Fibroblast of lung (primary cell): ENCODE data around the gene GRAMD1A. TPM values are rescaled to one million over a fixed set of nuclear protein-coding genes. Genes with fewer than 3 reads are reported as not detected.

ENCODE experiments used
- DNase-seq, 2 donors: peaks; one replicate each; pipeline versions ENCODE4 v3.0.0 to v3.0.0-alpha.2; 2010; ENCODE audit warnings: low read depth in 2 of 2
- H2AFZ ChIP-seq: 2 replicates; pipeline ENCODE4 v1.5.1; 2012; ENCODE audit warnings: low read length, control low read depth, inconsistent platforms
- H3K27ac ChIP-seq: 2 replicates; pipeline ENCODE4 v1.5.1; 2011; ENCODE audit warnings: low read length, control low read depth; ENCODE audit not compliant: insufficient read depth
- H3K27me3 ChIP-seq: 2 replicates; pipeline ENCODE4 v1.5.1; 2011; ENCODE audit warnings: mild to moderate bottlenecking, low read length; ENCODE audit not compliant: control insufficient read depth, insufficient read depth
- H3K36me3 ChIP-seq: 2 replicates; pipeline ENCODE4 v1.5.1; 2011; ENCODE audit warnings: low read length; ENCODE audit not compliant: control insufficient read depth, insufficient read depth
- H3K4me1 ChIP-seq: 2 replicates; pipeline ENCODE4 v1.5.1; 2011; ENCODE audit warnings: low read length; ENCODE audit not compliant: control insufficient read depth, insufficient read depth; ENCODE audit errors: extremely low read depth
- H3K4me2 ChIP-seq: 2 replicates; pipeline ENCODE4 v1.5.1; 2011; ENCODE audit warnings: low read length, control low read depth; ENCODE audit not compliant: insufficient read depth; ENCODE audit errors: extremely low read depth
- H3K4me3 ChIP-seq, 4 experiments: fragments of 200-600 bp in 1 of 4; sonication (generic) in 1 of 4; replicated peaks in 1 of 4; 2 replicates each; pipeline ENCODE4 v1.5.1; 2011 to 2016; ENCODE audit warnings: low read length in 4 of 4, low read depth in 3 of 4, mild to moderate bottlenecking in 3 of 4, control low read depth in 2 of 4, inconsistent platforms in 1 of 4, mixed read lengths in 1 of 4; ENCODE audit not compliant: insufficient read depth in 1 of 4; ENCODE audit errors: control extremely low read depth in 1 of 4
- H3K79me2 ChIP-seq: 2 replicates; pipeline ENCODE4 v1.5.1; 2012; ENCODE audit warnings: mild to moderate bottlenecking, low read length, inconsistent platforms; ENCODE audit not compliant: control insufficient read depth, insufficient read depth
- H3K9ac ChIP-seq: 2 replicates; pipeline ENCODE4 v1.5.1; 2011; ENCODE audit warnings: mild to moderate bottlenecking, low read length, control low read depth; ENCODE audit not compliant: insufficient read depth
- H3K9me3 ChIP-seq: 2 replicates; pipeline ENCODE4 v1.5.1; 2012; ENCODE audit warnings: low read depth, low read length; ENCODE audit not compliant: control insufficient read depth, insufficient read depth
- H4K20me1 ChIP-seq: 2 replicates; pipeline ENCODE4 v1.5.1; 2011; ENCODE audit warnings: low read length; ENCODE audit not compliant: control insufficient read depth, insufficient read depth; ENCODE audit errors: extremely low read depth
- EZH2 ChIP-seq: IDR thresholded peaks from 2 replicates; pipeline ENCODE4 v1.5.1; 2012; ENCODE audit warnings: low read length, control low read depth, mild to moderate bottlenecking; ENCODE audit errors: missing control alignments
- polyA plus RNA-seq, 2 donors: library from polyadenylated mRNA; depleted of rRNA in 1 of 2; stranded (reverse) in 1 of 2; unstranded in 1 of 2; fragments of >200 nt; gene quantifications; 2 replicates each; pipeline ENCODE4 v1.2.1, GENCODE V29; 2011 to 2012; ENCODE audit warnings: missing spikeins in 1 of 2
- total RNA-seq: library from RNA; depleted of rRNA; stranded (reverse); fragments of >200 nt; gene quantifications from 2 replicates; pipeline ENCODE4 v1.2.1, GENCODE V29; 2014
- TF ChIP-seq, protein P1 (sequence below), 2 donors: IDR thresholded peaks in 1 of 2; conservative IDR thresholded peaks in 1 of 2; 1 replicate in 1 of 2; 2 replicates in 1 of 2; pipeline ENCODE4 v1.5.1; 2011 to 2012; ENCODE audit warnings: low read length in 2 of 2, control low read depth in 1 of 2, inconsistent platforms in 1 of 2, low read depth in 1 of 2, mild to moderate bottlenecking in 1 of 2

GRAMD1A gene
- total and polyA plus RNA-seq, 2 donors (not counting 1 experiment from before 2014, with no cell fraction given) = 21.4 to 24.4 TPM

DNA sequence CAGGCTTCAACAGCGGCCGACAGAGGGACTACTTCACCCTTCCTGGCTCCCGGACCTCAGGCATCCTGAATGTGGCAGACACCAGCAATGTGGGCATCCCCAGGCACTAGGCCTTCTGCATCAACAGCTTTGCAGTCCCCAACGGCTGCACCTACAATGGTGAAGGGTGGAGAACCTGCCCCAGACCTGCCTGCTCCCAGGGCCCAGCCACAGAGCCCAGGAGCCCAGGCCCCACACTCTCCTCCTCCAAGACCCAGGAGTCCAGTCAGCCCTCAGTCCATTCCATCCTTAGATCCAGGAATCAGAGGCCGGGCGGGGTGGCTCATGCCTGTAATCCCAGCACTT is 75.9 kb downstream of the GRAMD1A start:
- no peak for DNase-seq
- Histone ChIP-seq H3K9ac (no peak overlapping the region), H4K20me1 (no peaks in the 10 kb centered on the region), H3K27ac (no peak overlapping the region), H3K27me3 (no peaks in the 10 kb centered on the region), H3K36me3 (no peaks in the 10 kb centered on the region), H2AFZ (no peak overlapping the region), H3K79me2 (no peaks in the 10 kb centered on the region), H3K4me3 (no peak overlapping the region), H3K9me3 (no peaks in the 10 kb centered on the region), H3K4me1 (no peaks in the 10 kb centered on the region), H3K4me2 (no peak overlapping the region)
- TF ChIP-seq, protein P1, sequence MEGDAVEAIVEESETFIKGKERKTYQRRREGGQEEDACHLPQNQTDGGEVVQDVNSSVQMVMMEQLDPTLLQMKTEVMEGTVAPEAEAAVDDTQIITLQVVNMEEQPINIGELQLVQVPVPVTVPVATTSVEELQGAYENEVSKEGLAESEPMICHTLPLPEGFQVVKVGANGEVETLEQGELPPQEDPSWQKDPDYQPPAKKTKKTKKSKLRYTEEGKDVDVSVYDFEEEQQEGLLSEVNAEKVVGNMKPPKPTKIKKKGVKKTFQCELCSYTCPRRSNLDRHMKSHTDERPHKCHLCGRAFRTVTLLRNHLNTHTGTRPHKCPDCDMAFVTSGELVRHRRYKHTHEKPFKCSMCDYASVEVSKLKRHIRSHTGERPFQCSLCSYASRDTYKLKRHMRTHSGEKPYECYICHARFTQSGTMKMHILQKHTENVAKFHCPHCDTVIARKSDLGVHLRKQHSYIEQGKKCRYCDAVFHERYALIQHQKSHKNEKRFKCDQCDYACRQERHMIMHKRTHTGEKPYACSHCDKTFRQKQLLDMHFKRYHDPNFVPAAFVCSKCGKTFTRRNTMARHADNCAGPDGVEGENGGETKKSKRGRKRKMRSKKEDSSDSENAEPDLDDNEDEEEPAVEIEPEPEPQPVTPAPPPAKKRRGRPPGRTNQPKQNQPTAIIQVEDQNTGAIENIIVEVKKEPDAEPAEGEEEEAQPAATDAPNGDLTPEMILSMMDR (conservative IDR thresholded peaks at IDR 0.05 in 1 of 2, IDR thresholded peaks at IDR 0.05 in 1 of 2; ENCODE audit: low read depth in 1 of 2, low read length in 2 of 2) = no peak
- no peak for TF ChIP-seq EZH2

Other genes starting within 250 kb of the GRAMD1A start
- 4.9 and 5.4 TPM in 2 replicates for gene ZNF599, start 227.1 kb upstream of the GRAMD1A start, total RNA-seq
- gene ZNF599, start 227.1 kb upstream of the GRAMD1A start, polyA plus RNA-seq = 4.0 and 4.1 TPM in 2 replicates
- 3.1 and 4.3 TPM in 2 replicates for gene ZNF30, start 73.4 kb upstream of the GRAMD1A start, total RNA-seq
- 2.0 and 2.7 TPM in 2 replicates for gene ZNF30, start 73.4 kb upstream of the GRAMD1A start, polyA plus RNA-seq
- gene ZNF792, start 36.1 kb upstream of the GRAMD1A start, total RNA-seq = 3.3 and 5.0 TPM in 2 replicates
- gene ZNF792, start 36.1 kb upstream of the GRAMD1A start, polyA plus RNA-seq = 1.6 and 1.7 TPM in 2 replicates
- gene SCN1B, start 30.1 kb downstream of the GRAMD1A start, total RNA-seq = 14.1 and 14.5 TPM in 2 replicates
- gene SCN1B, start 30.1 kb downstream of the GRAMD1A start, polyA plus RNA-seq = 11.0 and 17.5 TPM in 2 replicates
- 0.33 and 0.51 TPM in 2 replicates for gene HPN, start 41.4 kb downstream of the GRAMD1A start, total RNA-seq
- not detected in 2 replicates for gene HPN, start 41.4 kb downstream of the GRAMD1A start, polyA plus RNA-seq
- gene FXYD3, start 115.5 kb downstream of the GRAMD1A start, total RNA-seq = not detected in 2 replicates
- gene FXYD3, start 115.5 kb downstream of the GRAMD1A start, polyA plus RNA-seq = 0.06 TPM in 1 of 2 replicates, not detected in the other
- gene LGI4, start 134.7 kb downstream of the GRAMD1A start, total RNA-seq = 0.17 and 0.26 TPM in 2 replicates
- 0.02 and 0.19 TPM in 2 replicates for gene LGI4, start 134.7 kb downstream of the GRAMD1A start, polyA plus RNA-seq
- gene FXYD1, start 138.5 kb downstream of the GRAMD1A start, total RNA-seq = 4.5 and 11.3 TPM in 2 replicates
- 3.6 and 7.5 TPM in 2 replicates for gene FXYD1, start 138.5 kb downstream of the GRAMD1A start, polyA plus RNA-seq
- not detected in 2 replicates for gene FXYD7, start 142.9 kb downstream of the GRAMD1A start, total RNA-seq
- not detected in 2 replicates for gene FXYD7, start 142.9 kb downstream of the GRAMD1A start, polyA plus RNA-seq
- gene FXYD5, start 154.4 kb downstream of the GRAMD1A start, total RNA-seq = 10.5 and 19.8 TPM in 2 replicates
- gene FXYD5, start 154.4 kb downstream of the GRAMD1A start, polyA plus RNA-seq = 100 and 187 TPM in 2 replicates
- gene FAM187B, start 228.4 kb downstream of the GRAMD1A start, total RNA-seq = not detected in 2 replicates
- not detected in 2 replicates for gene FAM187B, start 228.4 kb downstream of the GRAMD1A start, polyA plus RNA-seq
- 0.26 and 0.33 TPM in 2 replicates for gene LSR, start 248.7 kb downstream of the GRAMD1A start, total RNA-seq
- gene LSR, start 248.7 kb downstream of the GRAMD1A start, polyA plus RNA-seq = 0.29 and 0.31 TPM in 2 replicates